Diencephalon (tissue), 1 donor: ENCODE data around the gene LMF1. TPM values are rescaled to one million over a fixed set of nuclear protein-coding genes. Genes with fewer than 3 reads are reported as not detected.

ENCODE experiments used
- total RNA-seq: library from RNA; depleted of rRNA; stranded (reverse); fragments of >200 nt; gene quantifications from one replicate; pipeline ENCODE4 v1.2.3, GENCODE V29; 2014

Gene LMF1
- total RNA-seq = 13.4 TPM

DNA sequence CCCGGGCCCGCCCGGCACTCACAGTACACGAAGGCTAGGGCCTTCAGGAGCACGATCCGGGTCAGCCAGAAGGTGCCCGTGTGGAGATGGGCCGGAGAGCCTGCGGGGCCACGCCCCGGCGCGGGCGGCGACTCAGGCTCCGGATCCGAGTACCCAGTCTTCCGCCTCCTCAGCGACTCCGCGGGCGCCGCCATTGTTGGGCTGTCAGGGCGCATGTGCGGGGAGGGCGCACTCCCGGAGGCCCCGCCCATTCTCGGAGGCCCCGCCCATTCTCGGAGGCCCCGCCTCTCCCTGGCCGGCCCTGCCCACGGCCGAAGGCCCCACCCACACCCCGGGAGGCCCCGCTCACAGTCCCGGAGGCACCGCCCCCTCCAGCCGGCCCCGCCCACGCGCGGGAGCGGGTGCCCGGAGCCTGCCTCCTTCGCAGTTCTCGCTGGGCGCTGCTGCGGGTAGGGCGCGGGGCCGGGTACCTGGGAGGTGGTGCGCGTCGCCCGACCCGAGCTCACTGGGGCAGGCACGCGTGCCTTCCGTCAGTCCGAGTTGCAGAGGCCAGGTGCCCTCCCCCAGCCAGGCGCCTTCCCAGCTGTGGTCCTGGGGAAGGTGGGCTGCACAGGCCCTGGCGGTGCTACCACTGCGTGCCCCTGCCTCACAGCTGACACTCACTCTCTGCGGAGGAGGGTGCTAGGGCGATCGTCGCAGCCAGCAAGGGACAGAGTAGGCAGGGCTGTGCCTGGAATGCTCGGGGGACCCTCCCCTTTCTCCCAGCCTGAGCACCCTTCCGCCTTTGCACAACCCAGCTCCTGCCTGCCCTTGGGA, at the start of gene LMF1:
LMF1 (minus strand) TSS at position 219 of the 816 bp plus-strand sequence; CDS start at position 215, 4 bp downstream.

GRCh38 chr16:981695-982144, 10.9 kb upstream of the LMF1 start, which contains the start of gene SOX8:
Gene SOX8 (plus strand): TSS chr16:981770. CDS start chr16:981923, 153 bp downstream.

Other genes with a start within 250 kb of the LMF1 start
- 19.6 TPM for gene ANTKMT, start 249.8 kb downstream of the LMF1 start, total RNA-seq
- 8.8 TPM for gene CCDC78, start 244.5 kb downstream of the LMF1 start, total RNA-seq
- gene HAGHL, start 243.9 kb downstream of the LMF1 start, total RNA-seq = 12.2 TPM
- 51.4 TPM for gene CIAO3, start 230.0 kb downstream of the LMF1 start, total RNA-seq
- gene MSLN, start 210.2 kb downstream of the LMF1 start, total RNA-seq = not detected
- gene RPUSD1, start 182.6 kb downstream of the LMF1 start, total RNA-seq = 13.6 TPM
- gene CHTF18, start 182.4 kb downstream of the LMF1 start, total RNA-seq = 7.2 TPM
- gene GNG13, start 170.2 kb downstream of the LMF1 start, total RNA-seq = not detected
- 49.4 TPM for gene SOX8, start 10.8 kb upstream of the LMF1 start, total RNA-seq
- gene SSTR5, start 101.8 kb upstream of the LMF1 start, total RNA-seq = 0.23 TPM
- gene C1QTNF8, start 125.3 kb upstream of the LMF1 start, total RNA-seq = not detected
- gene CACNA1H, start 182.1 kb upstream of the LMF1 start, total RNA-seq = 24.7 TPM